GM12892 (cell line): ENCODE results near the gene BRD7.

ENCODE experiments used
- POLR2A ChIP-seq: IDR thresholded peaks from 2 replicates; pipeline ENCODE4 v1.6.1; 2011; ENCODE audit warnings: low read depth, low read length, control low read depth
- POLR2AphosphoS5 ChIP-seq: IDR thresholded peaks from 2 replicates; pipeline ENCODE4 v1.6.1; 2011; ENCODE audit warnings: low read depth, low read length, control low read depth
- TAF1 ChIP-seq: IDR thresholded peaks from 2 replicates; pipeline ENCODE4 v1.6.1; 2011; ENCODE audit warnings: low read depth, mild to moderate bottlenecking, control low read depth, low read length, borderline replicate concordance

- TF ChIP-seq POLR2A (no peak), POLR2AphosphoS5 (0 out of 2 replicates have a peak, but pooled peaks have one; percentile 34), TAF1 (no peak)
These were observed 33.4 kb downstream of the BRD7 start for GRCh38 chr16:50335196-50335958.
